ENCODE measurements around the gene CSF1.

DNA sequence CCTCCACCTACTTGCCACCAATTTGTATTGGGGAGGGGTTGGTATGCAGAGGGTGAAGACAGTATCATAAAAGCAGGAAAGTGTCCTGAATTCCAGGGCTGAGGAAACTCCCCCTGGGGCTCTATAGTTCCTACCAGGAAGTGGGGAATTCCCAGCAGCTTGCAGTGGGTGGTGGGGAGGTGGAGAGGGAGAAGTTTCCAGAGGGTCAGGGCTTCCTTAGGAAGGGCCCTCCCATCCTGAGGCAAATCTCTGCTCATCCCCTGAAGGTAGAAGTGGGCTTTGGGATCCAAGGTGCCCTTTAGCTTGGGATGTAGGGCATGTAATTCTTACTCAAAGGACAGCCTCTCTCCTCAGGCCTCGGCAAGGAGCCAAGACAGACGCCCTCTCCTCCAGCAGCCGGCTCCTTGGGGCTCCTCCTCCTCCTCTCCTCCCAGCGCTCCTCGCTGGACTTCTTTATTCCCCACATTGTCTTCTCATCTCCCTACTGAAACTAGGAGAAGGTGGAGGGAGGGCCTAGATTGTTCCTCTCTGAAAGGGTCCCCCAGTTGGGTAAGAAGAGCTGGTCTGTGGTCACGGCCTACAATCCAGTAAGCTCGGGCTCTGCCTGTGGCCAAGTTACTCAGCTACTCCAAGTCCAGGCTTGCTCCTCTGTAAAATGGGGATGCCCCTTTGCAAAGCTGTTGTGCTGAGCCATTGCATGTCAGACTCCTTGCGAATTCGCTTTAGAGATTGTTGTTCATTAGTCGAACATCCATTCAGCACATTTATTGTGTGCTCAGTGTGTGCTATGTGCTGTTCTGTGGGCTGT is 17.9 kb upstream of the CSF1 start:
- TF ChIP-seq POLR2A (IDR thresholded peaks at IDR 0.05): no peak
- TF ChIP-seq, protein P1, sequence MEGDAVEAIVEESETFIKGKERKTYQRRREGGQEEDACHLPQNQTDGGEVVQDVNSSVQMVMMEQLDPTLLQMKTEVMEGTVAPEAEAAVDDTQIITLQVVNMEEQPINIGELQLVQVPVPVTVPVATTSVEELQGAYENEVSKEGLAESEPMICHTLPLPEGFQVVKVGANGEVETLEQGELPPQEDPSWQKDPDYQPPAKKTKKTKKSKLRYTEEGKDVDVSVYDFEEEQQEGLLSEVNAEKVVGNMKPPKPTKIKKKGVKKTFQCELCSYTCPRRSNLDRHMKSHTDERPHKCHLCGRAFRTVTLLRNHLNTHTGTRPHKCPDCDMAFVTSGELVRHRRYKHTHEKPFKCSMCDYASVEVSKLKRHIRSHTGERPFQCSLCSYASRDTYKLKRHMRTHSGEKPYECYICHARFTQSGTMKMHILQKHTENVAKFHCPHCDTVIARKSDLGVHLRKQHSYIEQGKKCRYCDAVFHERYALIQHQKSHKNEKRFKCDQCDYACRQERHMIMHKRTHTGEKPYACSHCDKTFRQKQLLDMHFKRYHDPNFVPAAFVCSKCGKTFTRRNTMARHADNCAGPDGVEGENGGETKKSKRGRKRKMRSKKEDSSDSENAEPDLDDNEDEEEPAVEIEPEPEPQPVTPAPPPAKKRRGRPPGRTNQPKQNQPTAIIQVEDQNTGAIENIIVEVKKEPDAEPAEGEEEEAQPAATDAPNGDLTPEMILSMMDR (IDR thresholded peaks at IDR 0.05): no peak

All from thyroid gland (tissue), 4 donors.